Esophagus squamous epithelium (tissue), 5 donors: ENCODE data around the gene RAD54L. TPM values are rescaled to one million over a fixed set of nuclear protein-coding genes. Genes with fewer than 3 reads are reported as not detected.

ENCODE experiments used
- DNase-seq: peaks from one replicate; lab custom pipeline; 2025; lab: John Stamatoyannopoulos, UW
- H3K27ac ChIP-seq, 4 donors: fragments of 200-600 bp; sonication (generic); one replicate each; pipeline ENCODE4 v1.5.1; 2016 to 2019; ENCODE audit warnings: mild to moderate bottlenecking in 1 of 4
- H3K27me3 ChIP-seq, 4 donors: fragments of 200-600 bp; sonication (generic); 1 replicate in 3 of 4; 2 replicates in 1 of 4; pipeline versions ENCODE4 v1.5.1 to v1.6.0; 2017 to 2021; ENCODE audit warnings: antibody characterized with exemption in 1 of 4
- H3K36me3 ChIP-seq, 3 donors: fragments of 200-600 bp; sonication (generic); one replicate each; pipeline ENCODE4 v1.5.1; 2016 to 2019
- H3K4me1 ChIP-seq, 3 donors: fragments of 200-600 bp; sonication (generic); one replicate each; pipeline ENCODE4 v1.5.1; 2017 to 2019
- H3K4me3 ChIP-seq, 4 donors: fragments of 200-600 bp; sonication (generic); 1 replicate in 3 of 4; 2 replicates in 1 of 4; pipeline ENCODE4 v1.5.1; 2016 to 2019; ENCODE audit warnings: mild to moderate bottlenecking in 2 of 4, moderate library complexity in 1 of 4
- H3K9me3 ChIP-seq, 3 donors: fragments of 200-600 bp; sonication (generic); one replicate each; pipeline ENCODE4 v1.5.1; 2016 to 2019
- POLR2A ChIP-seq, 4 donors: fragments of 450-650 bp; IDR thresholded peaks; one replicate each; pipeline ENCODE4 v1.6.1; 2017; ENCODE audit warnings: antibody characterized with exemption in 4 of 4, mild to moderate bottlenecking in 4 of 4, moderate library complexity in 3 of 4
- WGBS, 2 donors: methylation state at CpG; one replicate each; pipeline ENCODE4 v1.1.5; 2018; 5-methylcytosine and 5-hydroxymethylcytosine counted together
- intact Hi-C: fragments of 100-400 bp; cut with DNase I; formaldehyde crosslinking; loops from one replicate; pipeline ENCODE4 v1.15.0; 2022
- total RNA-seq, 4 donors: library from RNA; depleted of rRNA; stranded (reverse); fragments of >200 nt; gene quantifications; one replicate each; pipeline ENCODE4 v1.1.0, GENCODE V29; 2016
- TF ChIP-seq, protein P1 (sequence below), 6 experiments: fragments of 450-650 bp in 4 of 6; fragments of 200-600 bp in 2 of 6; sonication (generic) in 2 of 6; IDR thresholded peaks; one replicate each; pipeline ENCODE4 v1.5.1; 2016 to 2019; ENCODE audit warnings: antibody characterized with exemption in 6 of 6, mild to moderate bottlenecking in 4 of 6, moderate library complexity in 4 of 6
- donor health status: DM: yes; HTN: yes; CAD: no.

RAD54L gene
- total RNA-seq, 4 donors from 2014 or later = 1.9 to 7.8 (median 6.8) TPM

- intact Hi-C loops = loop anchor here (5.0 kb wide), 1 partner anchor 40 kb away; the partner anchor contains the start of gene NSUN4
- Histone ChIP-seq H3K9me3 (no peaks in the 10 kb centered on the region), H3K27ac (peak overlapping the region; percentile 97 to 99 (median 98)), H3K4me3 (peak overlapping the region; percentile 78 to 97 (median 84)), H3K36me3 (peaks cover 0 to 20% (median 2%) of the 10 kb centered on the region in 3 donors), H3K4me1 (peaks cover 26 to 68% (median 43%) of the 10 kb centered on the region in 3 donors), H3K27me3 (no peaks in the 10 kb centered on the region)
- no peak for DNase-seq
- TF ChIP-seq, protein P1, sequence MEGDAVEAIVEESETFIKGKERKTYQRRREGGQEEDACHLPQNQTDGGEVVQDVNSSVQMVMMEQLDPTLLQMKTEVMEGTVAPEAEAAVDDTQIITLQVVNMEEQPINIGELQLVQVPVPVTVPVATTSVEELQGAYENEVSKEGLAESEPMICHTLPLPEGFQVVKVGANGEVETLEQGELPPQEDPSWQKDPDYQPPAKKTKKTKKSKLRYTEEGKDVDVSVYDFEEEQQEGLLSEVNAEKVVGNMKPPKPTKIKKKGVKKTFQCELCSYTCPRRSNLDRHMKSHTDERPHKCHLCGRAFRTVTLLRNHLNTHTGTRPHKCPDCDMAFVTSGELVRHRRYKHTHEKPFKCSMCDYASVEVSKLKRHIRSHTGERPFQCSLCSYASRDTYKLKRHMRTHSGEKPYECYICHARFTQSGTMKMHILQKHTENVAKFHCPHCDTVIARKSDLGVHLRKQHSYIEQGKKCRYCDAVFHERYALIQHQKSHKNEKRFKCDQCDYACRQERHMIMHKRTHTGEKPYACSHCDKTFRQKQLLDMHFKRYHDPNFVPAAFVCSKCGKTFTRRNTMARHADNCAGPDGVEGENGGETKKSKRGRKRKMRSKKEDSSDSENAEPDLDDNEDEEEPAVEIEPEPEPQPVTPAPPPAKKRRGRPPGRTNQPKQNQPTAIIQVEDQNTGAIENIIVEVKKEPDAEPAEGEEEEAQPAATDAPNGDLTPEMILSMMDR (IDR thresholded peaks at IDR 0.05) = no peak
- no peak for TF ChIP-seq POLR2A (IDR thresholded peaks at IDR 0.05)
- 0% methylated on average over 5 of the region's 32 CpGs; no CpG with 5 or more reads in 1 of the 2 donors for WGBS, 2 donors
These were observed 55.1 kb downstream of the RAD54L start for GRCh38 chr1:46302641-46303037.

GRCh38 chr1:46303038-46303871 is 55.7 kb downstream of the RAD54L start, which contains the start of the genes LRRC41 and UQCRH:
Gene LRRC41 (minus strand): TSS chr1:46303616. CDS start chr1:46303322, 294 bp downstream.
Gene UQCRH (plus strand): TSS chr1:46303698. CDS start chr1:46303767, 69 bp downstream.
- WGBS, 2 donors = 1% methylated on average over 18 to 26 of the region's 61 CpGs
- peaks cover 26 to 74% (median 43%) of the 10 kb centered on the region in 3 donors for H3K4me1 ChIP-seq

DNA sequence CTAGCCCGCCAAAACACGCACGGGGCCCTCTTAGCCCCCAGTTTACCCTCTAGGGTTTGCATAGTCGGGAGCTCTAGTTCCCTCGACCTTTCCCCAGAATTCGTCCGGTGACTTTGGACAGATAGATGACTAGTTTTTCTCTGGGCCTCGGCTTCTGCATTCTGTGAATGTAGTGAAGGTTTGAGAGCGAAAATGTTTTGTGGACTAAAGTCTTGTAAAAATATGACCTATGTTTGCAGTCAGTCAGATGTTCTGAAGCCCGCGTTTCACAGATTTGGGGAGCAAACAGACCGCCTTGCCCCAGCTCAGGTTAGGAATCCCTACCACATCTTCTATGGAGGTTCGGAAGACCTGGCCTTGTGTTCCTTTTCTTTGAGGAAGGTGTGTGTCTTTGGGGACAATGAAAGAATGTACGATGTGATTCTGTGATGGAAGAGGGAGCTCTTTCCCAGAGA is 56.3 kb downstream of the RAD54L start:
- DNase-seq = no peak
- Histone ChIP-seq H3K27ac (peak overlapping the region; percentile 97 to 99 (median 98)), H3K4me3 (peak overlapping the region; percentile 78 to 97 (median 84)), H3K9me3 (no peaks in the 10 kb centered on the region), H3K27me3 (no peaks in the 10 kb centered on the region), H3K4me1 (peaks cover 26 to 72% (median 43%) of the 10 kb centered on the region in 3 donors), H3K36me3 (peaks cover 0 to 16% (median 0%) of the 10 kb centered on the region in 3 donors)
- 1% methylated on average over 13 to 14 of the region's 14 CpGs for WGBS, 2 donors
- TF ChIP-seq, protein P1 (IDR thresholded peaks at IDR 0.05) = no peak
- TF ChIP-seq POLR2A (IDR thresholded peaks at IDR 0.05) = no peak
- intact Hi-C loops = loop anchor here (5.0 kb wide), 1 partner anchor 38 kb away; the partner anchor contains the start of gene NSUN4

More at GRCh38 chr1:46303038-46303871, 55.7 kb downstream of the RAD54L start, which contains the start of the genes LRRC41 and UQCRH:
- peak; percentile 70 for DNase-seq
- intact Hi-C loops = loop anchor here (5.0 kb wide), 1 partner anchor 39 kb away; the partner anchor contains the start of gene NSUN4
- Histone ChIP-seq H3K27ac (peak within 1 kb of the TSS; percentile 97 to 99 (median 98)), H3K36me3 (peaks cover 0 to 15% (median 0%) of the 10 kb centered on the region in 3 donors), H3K9me3 (no peaks in the 10 kb centered on the region), H3K27me3 (no peaks in the 10 kb centered on the region), H3K4me3 (peak within 1 kb of the TSS; percentile 78 to 97 (median 84))
- TF ChIP-seq, protein P1 (IDR thresholded peaks at IDR 0.05) = no peak
- TF ChIP-seq POLR2A (IDR thresholded peaks at IDR 0.05) = peak in 3 of 4 donors; percentile 29 to 87 (median 85)

DNA sequence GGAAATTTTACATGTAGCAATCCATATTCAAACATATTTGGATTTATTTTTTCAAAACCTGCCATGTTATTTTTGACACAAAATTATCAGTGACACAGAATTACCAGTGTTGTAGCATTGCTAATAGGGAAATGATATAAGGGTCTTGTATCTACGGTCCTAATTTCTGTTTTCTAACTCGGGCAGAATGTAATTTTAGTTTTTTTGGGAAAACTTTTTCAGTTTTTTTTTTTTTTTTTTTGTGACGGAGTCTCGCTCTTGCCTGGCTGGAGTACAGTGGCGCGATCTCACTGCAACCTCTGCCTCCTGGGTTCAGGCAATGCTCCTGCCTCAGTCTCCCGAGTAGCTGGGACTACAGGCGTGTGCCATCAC is 58.6 kb downstream of the RAD54L start:
- Histone ChIP-seq H3K4me3 (no peak overlapping the region), H3K4me1 (peaks cover 22 to 50% (median 34%) of the 10 kb centered on the region in 3 donors), H3K27ac (no peak overlapping the region), H3K9me3 (no peaks in the 10 kb centered on the region), H3K36me3 (peaks cover 10 to 39% (median 14%) of the 10 kb centered on the region in 3 donors), H3K27me3 (no peaks in the 10 kb centered on the region)
- TF ChIP-seq, protein P1 (IDR thresholded peaks at IDR 0.05) = no peak
- no peak for TF ChIP-seq POLR2A (IDR thresholded peaks at IDR 0.05)
- WGBS, 2 donors = 79 to 90% methylated on average over 8 of the region's 8 CpGs
- intact Hi-C loops = no loop called here
- no peak for DNase-seq
